Testis (tissue), 2 donors: ENCODE data around the gene CLMN.

Source experiments
- CTCF ChIP-seq, 3 experiments: fragments of 450-650 bp in 2 of 3; fragments of 200-600 bp in 1 of 3; sonication (generic) in 1 of 3; IDR thresholded peaks; one replicate each; pipeline ENCODE4 v1.5.1; 2016 to 2019; ENCODE audit warnings: antibody characterized with exemption in 3 of 3, mild to moderate bottlenecking in 2 of 3, moderate library complexity in 1 of 3
- POLR2A ChIP-seq: fragments of 450-650 bp; IDR thresholded peaks from one replicate; pipeline ENCODE4 v1.6.1; 2017; ENCODE audit warnings: antibody characterized with exemption, mild to moderate bottlenecking, moderate library complexity

DNA sequence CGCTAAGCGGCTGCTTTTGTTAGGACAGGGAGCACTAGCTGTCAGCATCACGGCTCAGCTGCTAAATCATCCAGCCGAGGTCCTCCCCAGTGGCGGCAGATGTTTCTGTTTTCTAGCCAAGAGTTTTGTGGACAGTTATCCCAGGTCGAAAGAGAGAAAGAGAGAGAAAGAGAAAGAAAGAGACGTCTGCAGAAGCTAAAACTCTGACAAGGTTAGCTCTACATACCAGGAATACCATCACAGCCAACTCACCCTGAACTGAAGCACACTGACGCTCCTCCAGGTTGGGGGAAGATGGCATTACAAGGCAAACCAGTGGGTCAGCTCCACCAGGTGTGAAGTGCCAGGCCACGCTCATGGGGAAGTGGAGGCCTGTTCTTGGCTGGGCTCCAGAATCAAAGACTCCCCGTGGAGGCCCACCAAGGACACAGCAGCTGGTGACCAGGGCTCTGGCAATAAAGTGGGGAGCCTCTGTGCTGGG, 97.5 kb downstream of the CLMN start:
- TF ChIP-seq CTCF (IDR thresholded peaks at IDR 0.05), result no peak
- no peak for TF ChIP-seq POLR2A
